Suprapubic skin (tissue), 3 donors: ENCODE data around the gene RPL7L1.

Experiments
- CTCF ChIP-seq, 2 donors: fragments of 200-600 bp in 1 of 2; fragments of 450-650 bp in 1 of 2; sonication (generic) in 1 of 2; IDR thresholded peaks; one replicate each; pipeline ENCODE4 v1.5.1; 2016 to 2019; ENCODE audit warnings: antibody characterized with exemption in 2 of 2, mild to moderate bottlenecking in 1 of 2, moderate library complexity in 1 of 2
- POLR2AphosphoS5 ChIP-seq, 3 donors: sonication (generic); formaldehyde crosslinking; IDR thresholded peaks; one replicate each; pipeline ENCODE4 v1.6.1; 2017; ENCODE audit warnings: antibody characterized with exemption in 3 of 3

DNA sequence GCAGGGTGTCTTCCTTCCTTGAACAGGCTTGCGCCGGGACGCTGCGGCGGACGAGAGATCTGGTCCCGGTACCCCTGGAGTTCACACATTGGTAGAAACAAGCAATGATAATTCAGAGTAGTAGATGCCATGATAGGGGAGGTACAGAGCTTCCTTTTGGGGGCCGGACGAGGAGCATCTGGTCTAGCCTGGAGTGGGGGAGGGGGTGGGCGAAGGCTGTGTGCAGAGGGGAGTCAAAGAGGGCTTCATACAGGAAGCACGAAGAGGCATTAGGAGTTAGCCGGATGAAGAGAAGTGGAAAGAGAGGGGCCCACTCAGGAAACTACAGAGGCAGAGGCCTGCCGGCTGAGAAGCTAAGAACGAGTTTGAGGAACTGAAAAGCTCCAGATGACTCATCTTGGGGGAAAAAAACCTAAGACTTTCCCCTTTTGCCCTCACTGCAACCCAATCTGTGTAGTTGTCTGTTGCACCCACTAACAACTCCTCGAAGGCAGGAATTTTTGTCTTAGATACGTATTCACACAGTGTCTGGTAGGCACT lies 50.5 kb downstream of the RPL7L1 start:
- TF ChIP-seq POLR2AphosphoS5 (IDR thresholded peaks at IDR 0.05) (no peak), CTCF (IDR thresholded peaks at IDR 0.05) (no peak)
